HepG2 (cell line): Measurements from ENCODE around the gene ZFP64. TPM values are rescaled to one million over a fixed set of nuclear protein-coding genes. Genes with fewer than 3 reads are reported as not detected.

Experiments used
- ESRRA ChIP-seq: sonication (generic); formaldehyde crosslinking; IDR thresholded peaks from 2 replicates; pipeline ENCODE4 v1.5.1; 2020; ENCODE audit warnings: mild to moderate bottlenecking, low read depth, missing genetic modification reagents
- FOXJ3 ChIP-seq: sonication (generic); formaldehyde crosslinking; IDR thresholded peaks from 2 replicates; pipeline ENCODE4 v1.4.0; 2020; ENCODE audit warnings: missing genetic modification reagents, mild to moderate bottlenecking, borderline replicate concordance
- NCOA5 ChIP-seq: sonication (generic); formaldehyde crosslinking; IDR thresholded peaks from 2 replicates; pipeline ENCODE4 v1.4.0; 2020; ENCODE audit warnings: missing genetic modification reagents
- ONECUT2 ChIP-seq: sonication (generic); formaldehyde crosslinking; IDR thresholded peaks from 2 replicates; pipeline ENCODE4 v1.4.0; 2020; ENCODE audit warnings: missing genetic modification reagents
- POLR2A ChIP-seq, 2 experiments: IDR thresholded peaks; 2 replicates each; pipeline ENCODE4 v1.6.1; 2011; ENCODE audit warnings: low read depth in 2 of 2, low read length in 2 of 2, mild to moderate bottlenecking in 1 of 2, moderate library complexity in 1 of 2; ENCODE audit not compliant: insufficient read depth in 1 of 2
- RARG ChIP-seq: sonication (generic); formaldehyde crosslinking; IDR thresholded peaks from 2 replicates; pipeline ENCODE4 v1.4.0; 2020; ENCODE audit warnings: low read depth, mild to moderate bottlenecking, missing genetic modification reagents
- SP140L ChIP-seq: sonication (generic); formaldehyde crosslinking; IDR thresholded peaks from 2 replicates; pipeline ENCODE4 v1.4.0; 2020; ENCODE audit warnings: missing genetic modification reagents, borderline replicate concordance
- TCF7L2 ChIP-seq: IDR thresholded peaks from 2 replicates; pipeline ENCODE4 v1.6.1; 2011; ENCODE audit warnings: mild to moderate bottlenecking, low read depth, low read length, moderate library complexity
- TMF1 ChIP-seq: sonication (generic); formaldehyde crosslinking; IDR thresholded peaks from 2 replicates; pipeline ENCODE4 v1.8.1; 2022; ENCODE audit warnings: low read depth, missing genetic modification reagents
- ZMYM4 ChIP-seq: sonication (generic); formaldehyde crosslinking; IDR thresholded peaks from 2 replicates; pipeline ENCODE4 v1.8.1; 2023; ENCODE audit warnings: mild to moderate bottlenecking, missing genetic modification reagents
- ZNF670 ChIP-seq: sonication (generic); formaldehyde crosslinking; IDR thresholded peaks from 2 replicates; pipeline ENCODE4 v1.8.0; 2022; ENCODE audit warnings: mild to moderate bottlenecking, missing genetic modification reagents, borderline replicate concordance
- ZNF792 ChIP-seq: IDR thresholded peaks from 2 replicates; pipeline ENCODE4 v1.6.1; 2016
- polyA plus RNA-seq, 8 experiments: library from polyadenylated mRNA; depleted of rRNA in 3 of 8; stranded (reverse) in 7 of 8; unstranded in 1 of 8; fragments of >200 nt; fragmentation: Illumina TruSeq in 4 of 8; extraction: Trizol in 4 of 8; gene quantifications; 2 replicates each; pipeline versions ENCODE4 v1.2.1 to v1.2.3, GENCODE V29; 2011 to 2016; ENCODE audit warnings: low read depth in 4 of 8, missing spikeins in 1 of 8, mixed read lengths in 1 of 8; ENCODE audit not compliant: insufficient read depth in 1 of 8
- total RNA-seq, 5 experiments: library from RNA; depleted of rRNA; stranded (reverse); fragments of >200 nt; fragmentation: Illumina TruSeq; extraction: Trizol; gene quantifications; 2 replicates each; pipeline ENCODE4 v1.2.3, GENCODE V29; 2016; ENCODE audit warnings: low read depth in 1 of 5
- TF ChIP-seq, protein P1 (sequence below): sonication (generic); formaldehyde crosslinking; IDR thresholded peaks from 2 replicates; pipeline ENCODE4 v1.5.1; 2020; ENCODE audit warnings: missing genetic modification reagents, mild to moderate bottlenecking, borderline replicate concordance
- TF ChIP-seq, protein P2 (sequence below): sonication (generic); formaldehyde crosslinking; IDR thresholded peaks from 2 replicates; pipeline ENCODE4 v1.4.0; 2020; ENCODE audit warnings: low read depth, missing genetic modification reagents
- TF ChIP-seq, protein P3 (sequence below): sonication (generic); formaldehyde crosslinking; IDR thresholded peaks from 2 replicates; pipeline ENCODE4 v1.8.1; 2022; ENCODE audit warnings: mild to moderate bottlenecking, missing genetic modification reagents

Gene ZFP64
- total and polyA plus RNA-seq, 2 of the 13 experiments (the other 11 are each of a cell fraction or from before 2014, with no cell fraction given), result 12.0 to 24.3 TPM

DNA sequence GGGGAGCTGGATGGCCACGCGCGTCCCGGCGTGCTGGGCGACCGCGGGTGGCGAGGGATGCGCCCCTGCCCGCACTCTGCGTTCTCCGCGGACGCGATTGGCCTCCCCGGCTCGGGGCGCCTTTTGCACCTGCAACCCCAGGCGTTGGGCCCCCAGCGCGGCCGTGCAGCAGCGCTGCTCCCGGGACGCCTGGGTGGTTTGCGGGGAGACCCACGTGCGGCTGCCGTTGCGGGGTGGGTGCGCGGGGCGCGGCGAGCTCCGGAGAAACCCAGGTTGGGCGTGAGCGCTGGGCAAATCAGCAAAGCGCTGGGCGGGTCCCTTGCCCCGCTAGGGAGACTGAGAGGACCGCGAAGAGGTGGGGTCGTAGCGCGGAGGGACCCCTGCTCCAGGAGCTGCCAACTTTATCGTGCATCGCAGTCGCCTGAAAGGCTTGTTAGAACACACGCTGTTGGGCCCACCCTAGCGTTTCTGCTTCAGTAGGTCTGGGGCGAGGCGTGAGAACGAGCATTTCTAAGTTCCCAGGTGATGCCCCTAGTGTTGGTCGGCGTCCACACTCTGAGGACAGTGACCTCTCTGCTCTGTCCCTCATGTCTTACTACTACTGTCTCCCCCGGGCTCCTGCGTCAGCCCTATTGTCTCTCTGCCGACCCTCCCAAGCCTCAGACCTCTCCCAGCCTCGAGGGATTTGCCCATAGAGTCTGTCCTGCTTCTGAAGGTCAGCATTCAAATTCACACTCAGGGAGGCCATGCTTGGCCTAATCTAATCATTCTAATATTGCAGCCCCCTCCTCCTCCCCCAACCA lies 538 bp upstream of the ZFP64 start (continued):
- TF ChIP-seq ZNF792 (CRISPR knock-in tag) (peak; percentile 49; the same call in 1 of the 2 replicates), NCOA5 (CRISPR knock-in tag) (no peak), SP140L (CRISPR knock-in tag) (no peak), POLR2A (IDR thresholded peaks at IDR 0.05; ENCODE audit: insufficient read depth in 1 of 2, low read depth in 2 of 2, low read length in 2 of 2) (peak; percentile 12 to 27; a peak in 2 of 4 replicates), ZNF670 (CRISPR knock-in tag) (no peak), TCF7L2 (no peak), ESRRA (CRISPR knock-in tag) (0 out of 2 replicates have a peak, but pooled peaks have one; percentile 24), RARG (CRISPR knock-in tag) (no peak), ZMYM4 (CRISPR knock-in tag) (no peak), FOXJ3 (CRISPR knock-in tag) (no peak), ONECUT2 (CRISPR knock-in tag) (no peak), TMF1 (peak; percentile 66)
- TF ChIP-seq, protein P1, sequence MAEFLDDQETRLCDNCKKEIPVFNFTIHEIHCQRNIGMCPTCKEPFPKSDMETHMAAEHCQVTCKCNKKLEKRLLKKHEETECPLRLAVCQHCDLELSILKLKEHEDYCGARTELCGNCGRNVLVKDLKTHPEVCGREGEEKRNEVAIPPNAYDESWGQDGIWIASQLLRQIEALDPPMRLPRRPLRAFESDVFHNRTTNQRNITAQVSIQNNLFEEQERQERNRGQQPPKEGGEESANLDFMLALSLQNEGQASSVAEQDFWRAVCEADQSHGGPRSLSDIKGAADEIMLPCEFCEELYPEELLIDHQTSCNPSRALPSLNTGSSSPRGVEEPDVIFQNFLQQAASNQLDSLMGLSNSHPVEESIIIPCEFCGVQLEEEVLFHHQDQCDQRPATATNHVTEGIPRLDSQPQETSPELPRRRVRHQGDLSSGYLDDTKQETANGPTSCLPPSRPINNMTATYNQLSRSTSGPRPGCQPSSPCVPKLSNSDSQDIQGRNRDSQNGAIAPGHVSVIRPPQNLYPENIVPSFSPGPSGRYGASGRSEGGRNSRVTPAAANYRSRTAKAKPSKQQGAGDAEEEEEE (CRISPR knock-in tag), result peak; percentile 71; the same call in 1 of the 2 replicates
- TF ChIP-seq, protein P2, sequence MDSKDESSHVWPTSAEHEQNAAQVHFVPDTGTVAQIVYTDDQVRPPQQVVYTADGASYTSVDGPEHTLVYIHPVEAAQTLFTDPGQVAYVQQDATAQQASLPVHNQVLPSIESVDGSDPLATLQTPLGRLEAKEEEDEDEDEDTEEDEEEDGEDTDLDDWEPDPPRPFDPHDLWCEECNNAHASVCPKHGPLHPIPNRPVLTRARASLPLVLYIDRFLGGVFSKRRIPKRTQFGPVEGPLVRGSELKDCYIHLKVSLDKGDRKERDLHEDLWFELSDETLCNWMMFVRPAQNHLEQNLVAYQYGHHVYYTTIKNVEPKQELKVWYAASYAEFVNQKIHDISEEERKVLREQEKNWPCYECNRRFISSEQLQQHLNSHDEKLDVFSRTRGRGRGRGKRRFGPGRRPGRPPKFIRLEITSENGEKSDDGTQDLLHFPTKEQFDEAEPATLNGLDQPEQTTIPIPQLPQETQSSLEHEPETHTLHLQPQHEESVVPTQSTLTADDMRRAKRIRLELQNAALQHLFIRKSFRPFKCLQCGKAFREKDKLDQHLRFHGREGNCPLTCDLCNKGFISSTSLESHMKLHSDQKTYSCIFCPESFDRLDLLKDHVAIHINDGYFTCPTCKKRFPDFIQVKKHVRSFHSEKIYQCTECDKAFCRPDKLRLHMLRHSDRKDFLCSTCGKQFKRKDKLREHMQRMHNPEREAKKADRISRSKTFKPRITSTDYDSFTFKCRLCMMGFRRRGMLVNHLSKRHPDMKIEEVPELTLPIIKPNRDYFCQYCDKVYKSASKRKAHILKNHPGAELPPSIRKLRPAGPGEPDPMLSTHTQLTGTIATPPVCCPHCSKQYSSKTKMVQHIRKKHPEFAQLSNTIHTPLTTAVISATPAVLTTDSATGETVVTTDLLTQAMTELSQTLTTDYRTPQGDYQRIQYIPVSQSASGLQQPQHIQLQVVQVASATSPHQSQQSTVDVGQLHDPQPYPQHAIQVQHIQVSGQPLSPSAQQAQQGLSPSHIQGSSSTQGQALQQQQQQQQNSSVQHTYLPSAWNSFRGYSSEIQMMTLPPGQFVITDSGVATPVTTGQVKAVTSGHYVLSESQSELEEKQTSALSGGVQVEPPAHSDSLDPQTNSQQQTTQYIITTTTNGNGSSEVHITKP (CRISPR knock-in tag), result peak; percentile 58; the same call in 1 of the 2 replicates
- TF ChIP-seq, protein P3, sequence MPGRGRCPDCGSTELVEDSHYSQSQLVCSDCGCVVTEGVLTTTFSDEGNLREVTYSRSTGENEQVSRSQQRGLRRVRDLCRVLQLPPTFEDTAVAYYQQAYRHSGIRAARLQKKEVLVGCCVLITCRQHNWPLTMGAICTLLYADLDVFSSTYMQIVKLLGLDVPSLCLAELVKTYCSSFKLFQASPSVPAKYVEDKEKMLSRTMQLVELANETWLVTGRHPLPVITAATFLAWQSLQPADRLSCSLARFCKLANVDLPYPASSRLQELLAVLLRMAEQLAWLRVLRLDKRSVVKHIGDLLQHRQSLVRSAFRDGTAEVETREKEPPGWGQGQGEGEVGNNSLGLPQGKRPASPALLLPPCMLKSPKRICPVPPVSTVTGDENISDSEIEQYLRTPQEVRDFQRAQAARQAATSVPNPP, result no peak; the same call in 1 of the 2 replicates
